Measurements from ENCODE around the gene CDC42BPG.

GRCh38 chr11:64842851-64843685 is 1.4 kb downstream of the CDC42BPG start:
- TF ChIP-seq, protein P1, sequence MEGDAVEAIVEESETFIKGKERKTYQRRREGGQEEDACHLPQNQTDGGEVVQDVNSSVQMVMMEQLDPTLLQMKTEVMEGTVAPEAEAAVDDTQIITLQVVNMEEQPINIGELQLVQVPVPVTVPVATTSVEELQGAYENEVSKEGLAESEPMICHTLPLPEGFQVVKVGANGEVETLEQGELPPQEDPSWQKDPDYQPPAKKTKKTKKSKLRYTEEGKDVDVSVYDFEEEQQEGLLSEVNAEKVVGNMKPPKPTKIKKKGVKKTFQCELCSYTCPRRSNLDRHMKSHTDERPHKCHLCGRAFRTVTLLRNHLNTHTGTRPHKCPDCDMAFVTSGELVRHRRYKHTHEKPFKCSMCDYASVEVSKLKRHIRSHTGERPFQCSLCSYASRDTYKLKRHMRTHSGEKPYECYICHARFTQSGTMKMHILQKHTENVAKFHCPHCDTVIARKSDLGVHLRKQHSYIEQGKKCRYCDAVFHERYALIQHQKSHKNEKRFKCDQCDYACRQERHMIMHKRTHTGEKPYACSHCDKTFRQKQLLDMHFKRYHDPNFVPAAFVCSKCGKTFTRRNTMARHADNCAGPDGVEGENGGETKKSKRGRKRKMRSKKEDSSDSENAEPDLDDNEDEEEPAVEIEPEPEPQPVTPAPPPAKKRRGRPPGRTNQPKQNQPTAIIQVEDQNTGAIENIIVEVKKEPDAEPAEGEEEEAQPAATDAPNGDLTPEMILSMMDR (IDR thresholded peaks at IDR 0.05; ENCODE audit: low read depth, low read length, poor library complexity, severe bottlenecking): no peak
- TF ChIP-seq EZH2phosphoT487 (IDR thresholded peaks at IDR 0.05; ENCODE audit: borderline replicate concordance, low read length): no peak
